ENCODE measurements around the gene AKT3. TPM values are rescaled to one million over a fixed set of nuclear protein-coding genes. Genes with fewer than 3 reads are reported as not detected.
"Not testable (repeated sequence)": the region's sequence is repeated elsewhere in the genome, so short reads cannot be mapped to it uniquely, and the experiment has no call there.

Gene AKT3
- polyA plus RNA-seq, 3 donors = 29.5 to 31.4 (median 30.7) TPM

DNA sequence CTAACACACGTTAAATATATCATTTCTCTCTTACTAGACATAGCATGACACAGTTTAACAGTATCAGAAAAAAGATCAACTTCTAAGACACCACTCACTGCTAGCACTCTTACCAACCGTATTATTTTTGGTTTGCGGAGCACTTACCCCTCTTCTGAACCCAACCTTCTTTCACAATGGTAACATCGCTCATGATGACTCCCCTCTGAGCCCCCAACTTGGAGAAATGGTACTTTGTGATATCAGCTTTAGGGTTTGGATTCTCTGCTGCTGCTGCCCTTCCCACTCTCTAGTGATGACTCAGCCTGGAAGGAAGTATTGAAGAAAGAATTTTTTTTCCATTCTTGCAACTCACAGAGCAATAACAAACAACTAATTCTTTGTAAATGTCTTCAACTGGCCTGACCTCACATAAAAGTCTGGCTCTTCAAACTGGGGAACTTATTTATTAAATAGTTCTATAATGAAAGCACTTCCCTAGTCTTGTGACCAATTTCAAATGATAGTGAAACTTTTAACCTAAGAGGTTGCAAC, 7.0 kb downstream of the AKT3 start:
- no peak for DNase-seq (ENCODE audit: low read depth in 3 of 3, low spot score in 2 of 3)

DNA sequence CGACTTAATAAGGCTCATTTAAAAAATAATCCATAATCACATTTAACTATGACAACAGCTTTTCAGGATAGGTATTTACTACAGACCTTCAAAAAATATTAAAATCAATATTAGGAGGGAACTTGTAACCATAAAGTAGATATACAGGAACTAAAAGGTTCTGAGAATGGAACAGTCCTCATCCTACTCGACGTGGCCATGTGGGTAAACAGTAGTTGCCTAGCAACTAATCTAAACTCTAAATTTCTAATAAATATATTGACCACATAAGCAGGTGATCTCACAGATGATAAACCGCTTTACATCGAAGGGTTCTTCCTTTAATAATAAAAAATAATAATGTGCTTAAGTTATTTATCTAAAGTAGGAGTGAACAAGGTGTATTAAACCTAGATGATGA, 7.9 kb downstream of the AKT3 start:
- DNase-seq (ENCODE audit: low read depth in 3 of 3, low spot score in 2 of 3) = no peak

DNA sequence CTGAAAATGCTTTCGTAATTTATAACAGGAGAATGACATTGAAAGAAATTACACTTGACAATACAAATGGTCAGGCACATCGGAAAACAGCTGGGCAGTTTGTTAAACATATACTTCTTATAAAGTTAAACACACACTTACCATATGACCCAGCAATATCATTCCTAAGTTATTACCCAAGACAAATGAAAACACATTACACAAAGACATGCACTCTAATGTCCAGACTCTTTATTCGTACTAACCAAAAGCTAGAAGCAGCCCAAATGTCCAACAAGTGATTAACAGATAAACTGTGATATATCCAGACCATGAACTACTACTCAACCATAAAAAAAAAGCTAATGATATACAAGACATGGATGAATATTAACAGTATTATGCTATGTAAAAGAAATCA, 8.5 kb downstream of the AKT3 start:
- no peak for DNase-seq (ENCODE audit: low read depth in 3 of 3, low spot score in 2 of 3)

DNA sequence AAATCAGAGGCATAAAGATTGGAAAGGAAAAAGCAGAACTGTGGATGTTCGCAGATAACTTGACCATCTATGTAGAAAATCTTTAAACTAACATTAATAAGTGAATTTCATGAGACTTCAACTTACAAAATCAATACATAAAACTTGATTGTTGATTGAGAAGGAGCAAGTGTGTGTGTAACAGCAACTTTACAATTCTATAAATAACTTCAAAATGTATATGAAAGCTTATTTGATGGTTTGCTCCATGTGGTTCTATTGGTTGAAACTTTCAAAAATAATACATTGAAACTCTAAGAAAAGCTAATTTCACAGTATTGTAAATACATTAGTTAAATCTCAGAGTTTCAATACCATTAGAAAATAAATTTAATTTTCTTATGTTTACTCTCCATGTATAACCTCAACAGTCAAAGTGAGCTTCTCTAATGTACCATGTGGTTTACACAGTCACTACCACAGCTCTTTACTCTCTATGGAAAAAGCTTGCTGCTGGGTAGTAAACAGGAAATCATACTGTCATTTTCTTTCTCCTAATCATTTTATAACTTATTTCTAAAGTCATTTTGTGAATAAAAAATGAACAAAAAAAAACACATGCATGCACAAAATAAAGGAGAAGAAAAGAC, 12.0 kb downstream of the AKT3 start:
- DNase-seq (ENCODE audit: low read depth in 3 of 3, low spot score in 2 of 3) = no peak

DNA sequence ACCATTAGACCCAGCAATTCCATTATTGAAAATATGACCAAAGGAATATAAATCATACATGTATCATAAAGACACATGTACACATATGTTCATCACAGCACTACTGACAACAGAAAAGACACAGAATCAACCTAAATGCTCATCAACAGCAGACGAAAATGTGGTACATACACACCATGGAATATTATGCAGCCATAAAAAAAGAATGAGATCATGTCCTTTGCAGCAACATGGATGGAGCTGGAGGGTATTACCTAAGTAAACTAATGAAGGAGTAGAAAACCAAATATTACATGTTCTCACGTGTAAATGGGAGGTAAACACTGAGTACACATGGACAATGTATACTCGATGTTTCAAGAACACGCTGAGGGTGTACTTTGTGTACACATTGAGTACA, 15.9 kb downstream of the AKT3 start:
- DNase-seq (ENCODE audit: low read depth in 3 of 3, low spot score in 2 of 3) = no peak

DNA sequence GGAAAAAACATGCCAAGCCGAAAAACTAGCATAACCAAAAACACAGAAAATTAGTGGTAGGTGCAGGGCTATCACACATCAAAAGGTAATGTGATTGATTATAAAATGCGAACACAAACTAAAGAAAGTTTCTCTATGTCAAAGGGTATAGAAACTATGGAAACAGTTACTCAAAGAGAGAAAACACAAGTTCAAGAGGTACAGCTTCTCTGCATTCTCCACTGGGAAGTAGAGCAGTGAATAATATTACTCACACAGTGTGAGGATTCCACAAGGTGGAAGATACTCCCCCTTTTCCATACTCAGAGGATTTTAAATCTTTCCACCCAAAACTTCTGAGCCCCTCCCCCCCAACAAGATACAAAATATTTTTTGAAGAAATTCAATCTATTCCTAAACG, 18.6 kb downstream of the AKT3 start:
- DNase-seq (ENCODE audit: low read depth in 3 of 3, low spot score in 2 of 3) = no peak

DNA sequence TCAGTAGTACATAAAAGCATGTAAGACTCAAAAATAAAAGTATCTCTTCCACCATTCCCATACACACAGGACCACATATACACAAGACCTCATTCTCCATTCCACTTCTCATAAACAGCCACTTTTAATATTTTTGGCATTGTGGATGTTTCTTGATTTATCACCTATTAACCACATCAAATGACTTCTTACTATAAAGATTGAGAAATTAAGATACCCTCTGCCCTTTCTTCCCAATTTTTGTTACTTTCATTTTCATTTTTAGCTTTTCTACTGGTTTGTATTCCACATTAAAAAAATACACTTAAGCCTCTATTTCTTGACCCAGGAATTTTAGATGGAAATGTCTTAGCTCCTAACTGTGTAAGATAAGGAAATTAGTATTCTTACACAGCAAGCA, 22.8 kb downstream of the AKT3 start:
- DNase-seq (ENCODE audit: low read depth in 3 of 3, low spot score in 2 of 3) = no peak

DNA sequence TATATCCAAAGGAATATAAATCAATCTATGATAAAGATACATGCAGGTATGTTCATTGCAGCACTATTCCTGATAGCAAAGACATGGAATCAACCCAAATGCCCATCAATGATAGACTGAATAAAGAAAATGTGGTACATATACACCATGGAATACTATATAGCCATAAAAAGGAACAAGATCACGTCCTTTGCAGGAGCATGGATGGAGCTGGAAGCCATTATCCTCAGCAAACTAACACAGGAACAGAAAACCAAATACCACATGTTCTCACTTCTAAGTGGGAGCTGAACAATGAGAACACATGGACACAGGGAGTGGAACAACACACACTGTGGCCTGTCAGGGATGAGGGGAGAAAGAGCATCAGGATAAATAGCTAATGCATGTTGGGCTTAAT, 25.1 kb downstream of the AKT3 start:
- not testable (repeated sequence) for DNase-seq (ENCODE audit: low read depth in 3 of 3, low spot score in 2 of 3)

DNA sequence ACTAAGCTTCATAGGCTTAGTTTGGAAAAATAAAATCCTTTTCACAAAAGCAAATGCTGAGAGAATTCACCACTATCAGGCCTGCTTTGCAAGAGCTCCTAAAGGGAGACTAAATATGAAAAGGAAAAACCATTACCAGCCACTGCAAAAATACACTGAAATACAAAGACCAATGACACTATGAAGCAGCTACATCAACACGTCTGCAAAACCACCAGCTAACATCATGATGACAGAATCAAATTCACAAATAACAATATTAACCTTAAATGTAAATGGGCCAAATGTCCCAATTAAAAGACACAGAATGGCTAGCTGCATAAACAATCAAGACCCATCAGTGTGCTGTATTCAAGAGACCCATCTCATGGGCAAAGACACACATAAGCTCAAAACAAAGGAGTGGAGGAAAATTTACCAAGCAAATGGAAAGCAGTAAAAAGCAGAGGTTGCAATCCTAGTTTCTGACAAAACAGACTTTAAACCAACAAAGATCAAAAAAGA, 28.8 kb downstream of the AKT3 start:
- no peak for DNase-seq (ENCODE audit: low read depth in 3 of 3, low spot score in 2 of 3)

DNA sequence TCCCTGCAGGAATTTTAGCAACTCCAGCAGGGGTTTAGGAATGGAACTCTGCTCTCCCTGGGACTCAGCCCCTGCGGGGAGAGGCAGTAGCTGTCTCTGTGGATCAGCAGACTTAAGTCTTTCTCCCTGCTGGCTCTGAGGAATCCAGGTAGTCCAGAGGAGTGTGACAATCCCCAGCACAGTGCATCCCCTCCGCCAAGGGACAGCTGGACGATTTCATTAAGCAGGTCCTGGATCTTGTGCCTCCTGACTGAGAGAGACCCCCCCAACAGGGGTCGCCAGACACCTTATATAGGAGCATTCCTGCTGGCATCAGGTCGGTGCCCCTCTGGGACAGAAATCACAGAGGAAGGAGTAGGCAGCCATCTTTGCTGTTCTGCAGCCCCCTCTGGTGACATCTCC, 30.6 kb downstream of the AKT3 start:
- DNase-seq (ENCODE audit: low read depth in 3 of 3, low spot score in 2 of 3) = no peak

DNA sequence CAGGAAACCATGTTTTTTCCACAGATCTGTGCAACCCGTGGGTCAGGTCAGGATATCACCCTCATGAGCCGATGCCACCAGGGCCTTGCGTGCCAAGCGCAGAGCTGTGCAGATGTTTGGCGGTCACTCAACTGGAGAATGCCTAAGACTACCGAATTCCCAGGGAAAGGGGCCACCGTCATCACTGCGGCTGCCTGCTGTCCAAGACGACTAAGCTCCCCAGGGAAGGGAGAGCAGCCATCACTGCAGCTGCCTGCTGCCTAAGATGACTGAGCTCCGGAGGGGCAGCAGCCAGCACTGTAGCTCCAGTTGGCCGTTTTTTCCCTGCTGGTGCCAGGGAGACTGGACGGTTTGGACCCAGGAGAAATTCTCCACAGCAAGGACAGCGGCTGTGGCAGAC, 31.1 kb downstream of the AKT3 start:
- no peak for DNase-seq (ENCODE audit: low read depth in 3 of 3, low spot score in 2 of 3)

DNA sequence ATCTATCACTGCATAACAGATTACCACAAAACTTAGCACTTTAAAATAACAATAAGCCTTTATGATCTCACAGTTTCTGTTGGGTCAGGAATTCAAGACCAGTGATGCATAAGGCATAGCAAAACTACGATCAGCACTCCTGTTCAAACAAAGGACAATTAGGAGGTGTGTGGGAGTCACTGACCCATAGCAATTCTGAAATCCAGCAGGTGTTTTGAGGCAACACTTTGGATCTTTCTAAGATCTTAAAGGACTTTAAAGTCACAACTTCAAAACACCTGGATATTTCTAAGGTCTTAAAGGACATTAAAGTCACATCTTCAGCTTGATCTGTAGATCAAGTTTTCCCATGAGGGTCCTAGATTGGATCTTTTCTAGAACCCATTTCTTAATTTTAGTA, 35.3 kb downstream of the AKT3 start:
- no peak for DNase-seq (ENCODE audit: low read depth in 3 of 3, low spot score in 2 of 3)

DNA sequence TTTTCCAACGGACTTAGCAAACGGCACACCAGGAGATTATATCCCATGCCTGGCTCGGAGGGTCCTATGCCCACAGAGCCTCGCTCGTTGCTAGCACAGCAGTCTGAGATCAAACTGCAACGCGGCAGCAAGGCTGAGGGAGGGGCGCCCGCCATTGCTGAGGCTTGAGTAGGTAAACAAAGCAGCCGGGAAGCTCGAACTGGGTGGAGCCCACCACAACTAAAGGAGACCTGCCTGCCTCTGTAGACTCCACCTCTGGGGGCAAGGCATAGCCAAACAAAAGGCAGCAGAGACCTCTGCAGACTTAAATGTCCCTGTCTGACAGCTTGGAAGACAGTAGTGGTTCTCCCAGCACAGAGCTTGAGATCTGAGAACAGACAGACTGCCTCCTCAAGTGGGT, 42.7 kb downstream of the AKT3 start:
- not testable (repeated sequence) for DNase-seq (ENCODE audit: low read depth in 3 of 3, low spot score in 2 of 3)

DNA sequence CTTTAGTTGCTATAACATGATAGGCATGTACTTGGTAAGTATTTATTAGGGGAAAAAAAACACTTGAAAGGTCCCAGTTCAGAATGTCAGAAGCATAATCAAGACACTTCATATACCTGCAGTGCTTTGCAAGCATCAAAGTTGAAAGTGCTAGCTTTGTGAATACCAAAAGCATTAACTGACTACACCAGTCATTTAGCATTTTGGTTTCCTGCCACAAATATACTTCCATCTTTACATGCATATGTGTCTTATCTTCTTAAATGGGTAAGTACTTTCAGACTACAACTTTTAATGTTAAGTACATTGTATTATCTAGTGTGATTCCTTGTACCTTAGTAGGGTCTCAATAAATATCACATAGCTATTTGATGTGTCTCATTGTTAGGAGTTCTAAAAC, 43.7 kb downstream of the AKT3 start:
- DNase-seq (ENCODE audit: low read depth in 3 of 3, low spot score in 2 of 3) = no peak

DNA sequence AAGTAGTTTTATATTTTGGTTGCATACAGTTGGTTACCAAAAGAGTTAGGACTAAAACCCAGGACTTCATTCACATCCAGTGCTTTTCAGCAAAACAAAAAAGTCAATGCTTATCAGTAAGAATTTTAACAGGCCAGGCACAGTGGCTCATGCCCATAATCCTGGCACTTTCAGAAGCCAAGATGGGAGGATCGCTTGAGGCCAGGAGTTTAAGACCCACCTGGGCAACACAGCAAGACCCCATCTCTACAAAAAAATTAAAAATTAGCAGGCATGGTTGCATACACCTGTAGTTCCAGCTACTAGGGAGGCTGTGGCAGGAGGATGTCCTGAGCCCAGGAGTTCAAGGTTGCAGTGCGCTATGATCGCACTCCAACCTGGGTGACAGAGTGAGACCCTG, 47.3 kb downstream of the AKT3 start:
- DNase-seq (ENCODE audit: low read depth in 3 of 3, low spot score in 2 of 3) = no peak

DNA sequence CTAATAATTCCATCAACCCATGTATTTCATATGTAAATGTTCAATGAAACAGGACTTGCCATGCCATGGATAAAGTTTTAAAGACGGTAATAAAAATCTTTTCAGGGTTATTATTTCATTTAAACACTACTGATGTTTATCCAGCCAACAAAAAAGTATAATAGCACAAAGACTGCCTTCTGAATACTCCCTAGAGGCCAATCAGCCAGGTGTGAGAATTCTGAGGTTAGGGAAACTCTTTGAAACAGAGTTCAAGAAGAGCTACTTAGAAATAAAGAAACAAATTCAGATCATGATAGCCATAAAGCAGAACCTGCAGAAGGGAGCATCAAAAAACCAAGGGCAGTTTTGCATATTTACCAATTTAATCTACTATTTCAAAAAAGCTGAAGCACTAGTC, 48.7 kb downstream of the AKT3 start:
- DNase-seq (ENCODE audit: low read depth in 3 of 3, low spot score in 2 of 3) = no peak

DNA sequence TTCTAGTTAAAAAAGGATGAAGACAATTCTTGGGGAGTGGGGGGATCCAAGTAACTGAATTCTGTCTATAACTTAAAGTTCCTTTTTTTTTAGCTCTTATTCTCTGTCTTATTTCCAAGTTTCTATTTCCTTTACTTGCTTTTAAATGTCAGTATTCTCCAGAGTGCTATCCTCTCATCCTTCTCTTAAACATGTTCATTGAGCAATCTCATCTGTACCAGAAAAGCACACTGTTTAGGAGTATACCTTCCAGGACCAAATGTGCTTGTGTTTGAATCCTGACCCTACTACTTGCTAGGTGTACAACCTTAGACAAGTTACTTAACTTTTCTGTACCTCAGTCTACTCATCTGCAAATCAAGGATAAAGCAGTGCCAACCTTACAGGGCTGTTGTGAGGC, 50.1 kb downstream of the AKT3 start:
- DNase-seq (ENCODE audit: low read depth in 3 of 3, low spot score in 2 of 3) = no peak

DNA sequence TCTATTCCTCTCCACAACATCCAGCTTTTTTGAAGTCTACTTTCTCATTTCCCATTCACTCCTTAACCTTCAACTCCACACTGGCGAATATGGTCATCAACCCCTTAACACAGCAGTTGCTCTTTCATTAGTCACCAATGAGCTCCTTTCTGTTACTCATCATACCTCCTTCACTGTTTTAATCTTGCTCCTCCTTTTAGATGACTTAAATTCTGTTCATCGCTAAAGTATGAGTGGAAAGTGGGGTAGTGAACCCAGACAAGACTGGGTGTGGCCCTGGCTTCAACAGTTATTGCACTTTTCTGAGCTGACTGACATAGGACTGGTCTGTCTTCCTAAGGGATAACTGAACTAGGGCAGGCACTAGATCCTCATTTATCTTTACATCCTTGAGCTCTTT, 51.3 kb downstream of the AKT3 start:
- no peak for DNase-seq (ENCODE audit: low read depth in 3 of 3, low spot score in 2 of 3)

DNA sequence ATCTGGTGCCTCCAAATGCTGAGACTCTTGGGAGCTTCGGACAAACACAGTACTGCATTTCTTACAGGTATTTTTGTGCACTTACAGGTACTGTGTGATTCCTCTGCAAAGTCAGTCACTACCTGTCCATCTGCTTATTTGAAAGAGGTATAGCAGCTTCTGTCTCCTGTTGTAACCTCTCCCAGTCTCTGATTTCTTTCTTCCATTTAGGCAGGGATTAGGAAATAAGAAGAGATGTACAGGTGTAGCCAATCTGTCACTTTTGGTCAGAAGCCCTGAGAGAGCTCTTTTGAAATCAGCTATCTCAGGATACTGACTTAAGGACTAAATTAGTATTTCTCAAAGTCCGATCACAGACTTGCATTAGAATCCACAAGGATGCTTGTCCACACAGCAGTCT, 54.0 kb downstream of the AKT3 start:
- no peak for DNase-seq (ENCODE audit: low read depth in 3 of 3, low spot score in 2 of 3)

DNA sequence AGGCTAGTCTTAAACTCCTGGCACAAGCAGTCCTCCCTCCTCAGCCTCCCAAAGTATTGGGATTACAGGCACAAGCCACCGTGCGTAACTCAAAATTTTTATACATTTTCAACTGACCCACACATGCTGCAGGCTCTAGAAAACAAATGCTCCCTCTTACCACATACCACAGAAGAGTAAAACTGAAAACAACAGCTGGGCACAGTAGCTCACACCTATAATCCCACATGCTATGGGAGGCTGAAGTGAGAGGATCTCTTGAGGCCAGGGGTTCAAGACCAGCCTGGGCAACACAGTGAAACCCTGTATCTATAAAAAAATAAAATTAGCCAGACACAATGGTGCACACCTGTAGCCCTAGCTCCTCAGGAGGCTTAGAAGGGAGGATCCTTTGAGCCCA, 56.7 kb downstream of the AKT3 start:
- no peak for DNase-seq (ENCODE audit: low read depth in 3 of 3, low spot score in 2 of 3)

DNA sequence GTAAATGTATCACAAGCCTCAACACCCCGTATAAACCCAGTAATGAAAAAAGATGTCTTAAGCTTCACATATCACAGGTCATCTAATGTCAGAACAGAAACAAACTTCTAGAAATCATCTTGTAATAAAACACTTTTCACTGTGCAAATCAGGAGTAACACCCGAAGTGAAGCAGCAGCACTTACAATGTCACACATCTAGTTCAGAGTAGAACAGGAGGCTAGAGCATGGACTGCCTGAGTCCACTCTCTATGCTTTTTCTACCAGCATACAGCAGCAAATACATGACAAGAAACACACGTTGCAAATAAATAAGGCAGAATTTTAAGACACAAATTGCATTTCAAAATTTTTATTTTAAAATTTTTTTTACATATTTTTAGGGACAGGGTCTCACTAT, 57.2 kb downstream of the AKT3 start:
- no peak for DNase-seq (ENCODE audit: low read depth in 3 of 3, low spot score in 2 of 3)

DNA sequence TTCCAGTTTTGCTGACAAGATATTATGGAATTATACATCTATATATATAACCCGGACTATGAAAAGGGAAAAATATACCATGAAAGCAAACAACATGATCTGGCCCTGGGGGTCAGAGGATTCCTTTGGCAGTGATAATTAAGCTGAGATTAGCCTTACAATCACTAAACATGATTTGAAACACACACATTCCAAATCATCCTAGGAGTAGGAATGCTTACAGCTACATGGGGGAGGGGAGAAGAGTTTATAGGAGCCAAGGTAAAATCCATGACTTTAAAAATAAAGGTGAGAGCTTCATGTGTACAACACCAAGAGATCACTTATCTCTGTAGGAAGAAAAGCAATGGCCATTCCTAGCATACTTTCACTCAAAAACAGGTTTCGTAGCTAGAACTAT, 57.6 kb downstream of the AKT3 start:
- no peak for DNase-seq (ENCODE audit: low read depth in 3 of 3, low spot score in 2 of 3)

All from right renal cortex interstitium (tissue), 3 donors.